MM.1S (cell line): ENCODE measurements around the gene CEP128.

Source experiments
- DNase-seq: peaks from one replicate; pipeline ENCODE4 v3.0.0-alpha.2; 2015
- H2AFZ ChIP-seq: fragments of 300-600 bp; sonication (generic); 2 replicates; pipeline ENCODE4 v1.6.0; 2016; ENCODE audit warnings: antibody characterized with exemption, low read length
- H3F3A ChIP-seq: fragments of 300-600 bp; sonication (generic); 2 replicates; pipeline ENCODE4 v1.6.1; 2016; ENCODE audit warnings: mild to moderate bottlenecking, antibody characterized with exemption, low read length, moderate library complexity, mixed read lengths; ENCODE audit not compliant: insufficient read depth
- H3K27ac ChIP-seq: fragments of 300-600 bp; sonication (generic); 2 replicates; pipeline ENCODE4 v1.5.1; 2016; ENCODE audit warnings: mild to moderate bottlenecking, low read length
- H3K27me3 ChIP-seq: fragments of 300-600 bp; sonication (generic); replicated peaks from 2 replicates; pipeline ENCODE4 v1.6.0; 2016; ENCODE audit warnings: low read length; ENCODE audit not compliant: insufficient read depth
- H3K36me3 ChIP-seq: fragments of 300-600 bp; sonication (generic); replicated peaks from 2 replicates; pipeline ENCODE4 v1.6.1; 2016; ENCODE audit warnings: mild to moderate bottlenecking, low read length, mixed read lengths; ENCODE audit not compliant: insufficient read depth
- H3K4me1 ChIP-seq: fragments of 300-600 bp; sonication (generic); 2 replicates; pipeline ENCODE4 v1.6.1; 2016; ENCODE audit warnings: low read length, mixed read lengths
- H3K4me2 ChIP-seq: fragments of 300-600 bp; sonication (generic); 2 replicates; pipeline ENCODE4 v1.6.0; 2016; ENCODE audit warnings: low read depth, low read length
- H3K4me3 ChIP-seq: fragments of 300-600 bp; sonication (generic); 2 replicates; pipeline ENCODE4 v1.5.1; 2016; ENCODE audit warnings: low read length, mixed read lengths
- H3K79me2 ChIP-seq: fragments of 300-600 bp; sonication (generic); 2 replicates; pipeline ENCODE4 v1.6.1; 2016; ENCODE audit warnings: mixed run types, low read length, mixed read lengths
- H3K9ac ChIP-seq: fragments of 300-600 bp; sonication (generic); 2 replicates; pipeline ENCODE4 v1.6.1; 2016; ENCODE audit warnings: low read length, mixed read lengths
- H3K9me2 ChIP-seq: fragments of 300-600 bp; sonication (generic); replicated peaks from 2 replicates; pipeline ENCODE4 v1.6.1; 2016; ENCODE audit warnings: mild to moderate bottlenecking, low read length, mixed read lengths; ENCODE audit not compliant: insufficient read depth
- H3K9me3 ChIP-seq: fragments of 300-600 bp; sonication (generic); replicated peaks from 2 replicates; pipeline ENCODE4 v1.6.1; 2016; ENCODE audit warnings: mild to moderate bottlenecking, low read length, mixed read lengths; ENCODE audit not compliant: insufficient read depth
- H4K20me1 ChIP-seq: fragments of 300-600 bp; sonication (generic); 2 replicates; pipeline ENCODE4 v1.6.1; 2016; ENCODE audit warnings: mild to moderate bottlenecking, low read length, moderate library complexity, mixed read lengths; ENCODE audit not compliant: insufficient read depth
- EZH2 ChIP-seq: fragments of 300-600 bp; sonication (generic); optimal IDR thresholded peaks from 2 replicates; pipeline ENCODE3; 2017; ENCODE audit warnings: low read depth, mild to moderate bottlenecking, antibody characterized with exemption, low read length, mixed read lengths
- EZH2phosphoT487 ChIP-seq: fragments of 300-600 bp; sonication (generic); IDR thresholded peaks from 2 replicates; pipeline ENCODE4 v1.6.1; 2018; ENCODE audit warnings: antibody characterized with exemption, low read length
- TF ChIP-seq, protein P1 (sequence below): fragments of 300-600 bp; sonication (generic); IDR thresholded peaks from 2 replicates; pipeline ENCODE4 v1.5.1; 2016; ENCODE audit warnings: antibody characterized with exemption, low read length, mixed read lengths

The CEP128 gene

DNA sequence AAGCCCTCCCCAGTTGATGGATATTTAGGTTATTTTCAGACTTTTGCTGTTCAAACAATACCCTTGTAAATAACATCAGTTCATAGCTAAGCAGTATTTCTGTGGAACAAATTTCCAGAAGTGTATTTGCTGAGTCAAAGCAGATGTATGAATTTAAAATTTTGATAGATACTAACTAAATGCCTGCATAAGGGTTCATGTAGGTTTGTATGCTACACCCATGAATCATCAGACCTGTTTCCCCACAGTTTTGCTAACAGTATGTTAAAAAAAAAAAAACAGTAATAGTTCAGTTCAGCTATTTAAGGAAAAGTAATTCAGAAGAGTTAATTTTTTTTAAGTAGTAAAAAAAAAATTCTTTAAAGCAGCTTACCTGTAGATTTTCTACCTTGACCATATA lies 494.1 kb downstream of the CEP128 start:
- H2AFZ ChIP-seq, result no peak overlapping the region

More for the DNA sequence above, 494.1 kb downstream of the CEP128 start:
- Histone ChIP-seq H3F3A (no peaks in the 10 kb centered on the region), H3K27ac (no peak overlapping the region), H3K36me3 (no peaks in the 10 kb centered on the region), H3K27me3 (no peaks in the 10 kb centered on the region), H3K79me2 (no peaks in the 10 kb centered on the region), H3K9me3 (no peaks in the 10 kb centered on the region), H3K9ac (no peak overlapping the region), H4K20me1 (no peaks in the 10 kb centered on the region), H3K4me1 (no peaks in the 10 kb centered on the region), H3K9me2 (no peaks in the 10 kb centered on the region), H3K4me2 (no peak overlapping the region), H3K4me3 (no peak overlapping the region)
- no peak for DNase-seq
- TF ChIP-seq EZH2, result no peak
- TF ChIP-seq, protein P1, sequence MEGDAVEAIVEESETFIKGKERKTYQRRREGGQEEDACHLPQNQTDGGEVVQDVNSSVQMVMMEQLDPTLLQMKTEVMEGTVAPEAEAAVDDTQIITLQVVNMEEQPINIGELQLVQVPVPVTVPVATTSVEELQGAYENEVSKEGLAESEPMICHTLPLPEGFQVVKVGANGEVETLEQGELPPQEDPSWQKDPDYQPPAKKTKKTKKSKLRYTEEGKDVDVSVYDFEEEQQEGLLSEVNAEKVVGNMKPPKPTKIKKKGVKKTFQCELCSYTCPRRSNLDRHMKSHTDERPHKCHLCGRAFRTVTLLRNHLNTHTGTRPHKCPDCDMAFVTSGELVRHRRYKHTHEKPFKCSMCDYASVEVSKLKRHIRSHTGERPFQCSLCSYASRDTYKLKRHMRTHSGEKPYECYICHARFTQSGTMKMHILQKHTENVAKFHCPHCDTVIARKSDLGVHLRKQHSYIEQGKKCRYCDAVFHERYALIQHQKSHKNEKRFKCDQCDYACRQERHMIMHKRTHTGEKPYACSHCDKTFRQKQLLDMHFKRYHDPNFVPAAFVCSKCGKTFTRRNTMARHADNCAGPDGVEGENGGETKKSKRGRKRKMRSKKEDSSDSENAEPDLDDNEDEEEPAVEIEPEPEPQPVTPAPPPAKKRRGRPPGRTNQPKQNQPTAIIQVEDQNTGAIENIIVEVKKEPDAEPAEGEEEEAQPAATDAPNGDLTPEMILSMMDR, result no peak
- no peak for TF ChIP-seq EZH2phosphoT487
